ENCODE results near the gene C19orf47. TPM values are rescaled to one million over a fixed set of nuclear protein-coding genes. Genes with fewer than 3 reads are reported as not detected.

The C19orf47 gene
- 5.3 and 9.2 TPM in 2 replicates for total RNA-seq

GRCh38 chr19:40348125-40348913, at the start of gene C19orf47, which contains the start of gene PLD3:
Gene C19orf47, minus strand, starts transcription at chr19:40348397. Its CDS starts 6,540 bp downstream, at chr19:40341857.
Gene PLD3, plus strand, starts transcription at chr19:40348695. Its CDS starts 17,789 bp downstream, at chr19:40366484.
- DNase-seq: peak; percentile 100

DNA sequence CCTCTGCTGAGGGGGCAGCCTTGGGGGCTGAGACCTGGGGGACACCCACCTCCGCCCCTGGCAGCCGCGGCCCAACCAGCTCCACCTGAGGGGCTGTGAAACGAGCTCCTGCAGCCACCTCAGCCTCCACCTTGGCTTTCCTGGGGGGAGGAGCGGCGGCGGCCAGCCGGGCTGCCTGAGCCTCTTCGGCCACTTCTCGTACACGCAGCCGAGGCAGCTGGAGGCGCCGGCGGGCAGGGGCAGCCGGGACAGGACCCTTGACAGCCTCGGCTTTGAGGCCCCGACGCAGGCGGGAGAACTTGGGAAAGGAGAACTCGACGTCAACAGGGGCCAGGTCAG, 49.3 kb upstream of the C19orf47 start:
- DNase-seq: no peak

DNA sequence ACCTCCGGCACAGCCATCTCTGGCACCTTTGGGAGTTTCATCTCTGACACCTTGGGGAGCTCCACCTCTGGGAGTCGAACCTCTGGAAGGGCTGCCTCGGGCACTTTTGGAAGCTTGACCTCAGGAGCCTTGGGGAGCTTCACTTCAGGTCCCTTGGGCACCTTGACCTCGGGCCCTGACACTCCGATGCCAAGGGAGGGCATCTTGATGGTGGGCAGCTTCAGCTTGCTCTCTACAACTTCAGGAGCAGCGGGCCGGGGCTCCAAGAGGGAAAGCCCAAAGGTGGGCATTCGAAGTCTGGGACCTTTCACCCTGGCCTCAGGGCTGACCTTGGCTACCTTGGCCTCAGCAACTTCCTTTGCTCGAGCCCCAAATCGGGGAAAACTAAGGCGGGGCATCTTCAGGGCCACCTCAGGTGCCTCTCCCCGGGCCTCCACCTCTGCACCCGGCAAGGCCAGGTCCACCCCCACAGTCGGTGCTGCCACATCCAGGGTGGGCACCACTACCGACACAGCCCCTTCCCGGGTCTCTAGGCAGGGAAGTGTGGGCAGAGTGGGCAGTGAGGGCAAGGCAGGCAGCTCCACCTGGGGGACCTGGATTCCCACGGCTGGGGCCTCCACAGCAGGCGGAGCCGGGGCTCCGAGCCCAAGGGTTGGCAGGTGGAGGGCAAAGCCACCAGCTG, 48.8 kb upstream of the C19orf47 start:
- no peak for DNase-seq

- DNase-seq: no peak
Measured at GRCh38 chr19:40395956-40396355, 47.8 kb upstream of the C19orf47 start.

GRCh38 chr19:40394816-40395210, 46.6 kb upstream of the C19orf47 start:
- no peak for DNase-seq

DNA sequence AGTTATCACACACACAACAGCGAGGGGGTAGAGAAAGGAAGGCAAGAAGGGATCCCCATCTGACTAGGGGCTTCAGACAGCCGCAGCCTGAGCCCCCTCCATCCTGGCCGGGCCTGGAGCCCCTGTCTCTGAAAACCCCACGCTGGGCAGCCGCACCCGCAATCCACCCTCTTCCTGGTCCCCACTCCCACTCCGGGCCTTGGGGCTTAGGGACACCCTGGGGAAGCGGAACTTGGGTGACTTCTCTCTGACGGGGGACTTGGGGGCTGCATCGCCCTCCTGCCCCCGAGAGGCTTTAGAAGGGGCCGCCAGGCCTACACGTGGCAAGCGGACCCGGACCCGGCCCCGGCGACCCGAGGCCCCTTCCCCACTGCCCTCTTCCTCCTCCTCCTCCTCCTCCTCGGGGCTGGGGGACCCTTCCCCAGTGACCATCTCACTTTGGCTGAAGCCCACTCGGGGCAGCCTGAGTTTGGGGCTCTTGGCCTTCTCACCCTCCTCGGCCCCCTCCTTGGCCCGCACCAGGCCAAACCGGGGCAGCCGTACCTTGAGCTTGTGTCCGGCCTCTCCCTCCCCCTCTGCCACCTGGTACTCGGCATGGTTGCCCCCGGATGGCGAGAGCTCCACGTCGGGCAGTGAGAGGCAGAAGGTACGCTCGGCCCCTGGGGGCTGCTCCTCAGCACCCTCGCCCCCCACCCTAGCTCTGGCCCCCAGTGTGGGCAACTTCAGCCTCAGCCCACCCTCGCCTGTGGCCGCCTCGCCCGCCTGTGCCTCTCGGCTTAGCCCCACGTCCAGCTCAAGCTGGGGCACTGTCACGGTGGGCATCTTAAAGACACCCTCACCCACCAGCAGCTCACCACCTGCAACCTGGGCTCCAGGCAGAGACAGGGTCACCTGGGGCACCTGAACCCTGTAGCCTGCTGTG, 46.0 kb upstream of the C19orf47 start:
- no peak for DNase-seq

DNA sequence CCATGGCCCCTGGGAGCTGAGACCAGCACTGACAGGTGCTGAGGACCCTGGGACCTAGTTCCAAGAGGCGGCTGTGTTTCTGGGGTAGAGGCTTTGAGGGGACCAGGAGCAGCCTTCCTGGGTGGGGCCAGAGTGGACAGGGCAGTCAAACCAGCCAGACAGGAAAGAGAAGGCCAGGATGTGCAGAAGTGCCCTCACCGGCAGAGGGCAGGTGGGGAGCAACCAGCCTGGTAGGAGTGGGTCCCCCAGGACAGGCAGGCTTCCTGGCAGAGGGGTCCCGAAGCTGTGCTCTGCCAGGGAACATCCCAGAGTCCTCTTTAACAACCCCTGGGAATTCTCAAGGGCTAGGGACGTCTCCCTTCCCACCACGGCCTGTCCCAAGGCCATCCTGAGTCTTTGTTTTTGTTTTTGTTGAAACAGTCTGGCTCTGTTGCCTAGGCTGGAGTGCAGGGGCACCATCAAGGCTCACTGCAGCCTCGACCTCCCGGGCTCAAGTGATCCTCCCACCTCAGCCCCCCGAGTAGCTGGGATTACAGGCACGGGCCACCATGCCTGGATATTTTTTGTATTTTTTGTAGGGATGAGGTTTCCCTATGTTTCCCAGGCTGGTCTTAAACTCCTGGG, 44.8 kb upstream of the C19orf47 start:
- peak; percentile 38 for DNase-seq

DNA sequence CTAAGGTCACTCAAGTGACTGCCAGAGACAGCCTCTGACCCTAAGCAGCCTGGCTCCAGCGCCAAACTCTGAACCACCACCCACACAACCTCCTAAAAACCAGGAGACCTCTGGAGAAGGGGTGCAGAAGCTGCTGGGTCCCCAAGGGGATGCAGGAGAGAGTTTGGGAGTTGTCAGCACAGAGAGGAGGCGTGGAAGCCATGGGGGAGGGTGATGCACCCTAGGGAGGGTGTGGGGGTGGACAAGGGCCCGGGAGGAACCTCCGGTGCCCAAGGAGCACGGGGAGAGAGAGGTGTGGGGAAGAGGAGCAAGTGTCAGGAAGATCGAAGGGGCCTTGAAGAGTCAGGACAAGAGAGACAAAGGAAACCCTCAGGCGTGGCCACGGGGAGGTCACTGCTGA, 43.9 kb upstream of the C19orf47 start:
- no peak for DNase-seq

- no peak for DNase-seq
Measured at GRCh38 chr19:40390084-40390742, 42.0 kb upstream of the C19orf47 start, which contains the start of gene HIPK4. Gene HIPK4, minus strand, starts transcription at chr19:40390181. Its CDS starts 279 bp downstream, at chr19:40389902.

DNA sequence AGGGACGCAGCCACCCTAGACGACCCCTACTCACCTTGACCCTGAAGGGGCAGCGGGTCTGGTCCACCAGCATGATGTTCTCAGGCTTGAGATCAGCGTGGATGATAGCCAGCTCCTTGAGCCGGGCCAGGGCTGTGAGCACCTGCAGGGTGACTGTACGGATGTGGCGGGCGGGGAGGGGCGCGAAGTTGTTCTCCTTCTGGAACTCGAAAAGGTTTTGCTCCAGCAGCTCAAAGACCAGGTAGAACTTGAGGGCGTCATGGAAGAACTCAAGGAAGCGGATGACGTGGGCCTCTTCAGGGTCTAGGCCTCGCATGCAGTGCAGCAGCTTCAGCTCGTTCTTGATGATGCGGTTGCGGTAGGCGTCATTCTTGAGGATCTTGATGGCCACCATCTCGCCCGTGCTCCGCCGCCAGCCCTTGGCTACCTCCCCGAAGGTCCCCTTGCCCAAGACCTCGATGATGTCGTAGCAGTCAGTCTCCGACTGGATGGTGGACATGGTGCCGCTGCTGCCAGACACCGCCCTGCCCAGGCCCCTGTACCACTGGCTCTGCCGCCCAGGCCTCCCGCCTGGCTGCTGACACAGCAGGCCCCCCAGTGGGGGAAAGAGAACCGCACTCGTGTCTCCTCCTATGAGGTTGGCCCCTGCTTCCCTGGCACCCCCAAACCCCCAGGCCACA, 41.3 kb upstream of the C19orf47 start:
- DNase-seq: no peak

DNA sequence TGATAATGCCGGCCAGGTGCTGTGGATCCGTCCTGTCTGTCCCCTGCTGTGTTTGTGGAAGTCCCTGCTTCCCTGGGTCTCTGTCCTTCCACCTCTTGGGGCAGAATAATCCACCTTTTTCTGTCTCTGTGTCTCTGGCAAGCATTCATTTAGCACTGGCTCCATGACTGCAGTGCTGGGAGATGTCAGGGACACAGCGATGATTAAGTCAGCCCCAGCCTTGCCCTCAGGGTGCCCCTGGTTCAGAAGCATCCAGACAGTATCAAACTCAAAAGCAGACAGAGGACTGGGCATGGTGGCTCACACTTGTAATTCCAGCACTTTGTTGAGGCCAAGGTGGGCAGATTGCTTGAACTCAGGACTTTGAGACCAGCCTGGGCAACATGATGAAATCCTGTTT, 40.3 kb upstream of the C19orf47 start:
- no peak for DNase-seq

DNA sequence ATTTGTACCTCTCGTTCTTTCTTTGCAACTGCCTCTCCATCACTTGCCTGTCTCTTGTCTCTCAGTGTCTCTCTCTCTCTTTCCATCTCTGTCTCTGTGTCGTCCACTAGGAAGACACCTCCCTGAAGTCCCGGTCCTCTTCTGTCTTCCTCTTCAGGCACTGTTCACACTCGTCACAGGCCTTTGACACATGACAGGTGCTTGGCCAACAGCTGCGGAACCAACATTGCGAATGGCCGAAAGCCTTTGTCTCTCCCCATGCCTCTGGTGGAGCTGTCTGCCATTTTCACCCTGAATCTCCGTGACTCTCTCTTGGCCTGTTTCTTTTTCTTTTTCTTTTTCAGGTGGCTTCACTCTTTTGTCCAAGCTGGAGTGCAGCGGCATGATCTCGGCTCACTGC, 39.0 kb upstream of the C19orf47 start:
- DNase-seq: no peak

DNA sequence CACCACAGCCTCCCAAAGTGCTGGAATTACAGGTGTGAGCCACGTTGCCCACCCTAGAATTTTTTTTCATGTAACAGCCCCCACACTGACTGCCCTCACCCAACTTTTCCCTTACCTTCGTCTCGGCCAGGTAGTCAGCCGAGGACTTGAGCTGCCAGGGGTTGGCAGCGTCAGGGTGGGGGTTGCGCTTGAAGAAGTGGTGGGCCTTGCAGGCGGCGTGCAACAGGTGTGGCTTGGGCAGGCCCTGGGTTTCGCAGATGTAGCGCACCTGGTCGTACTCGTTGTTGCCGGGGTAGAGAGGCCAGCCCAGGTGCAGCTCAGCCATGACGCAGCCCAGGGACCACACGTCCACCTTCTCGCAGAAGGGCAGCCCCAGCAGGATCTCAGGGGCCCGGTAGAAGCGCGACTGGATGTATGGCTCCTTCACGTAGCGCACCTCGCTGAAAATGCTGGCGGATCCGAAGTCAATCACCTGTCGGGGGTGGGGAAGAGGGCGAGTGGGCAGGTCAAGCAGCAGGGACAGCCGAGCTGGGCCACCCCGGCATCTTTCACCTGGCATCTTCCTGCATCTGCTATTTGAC, 35.6 kb upstream of the C19orf47 start:
- no peak for DNase-seq

- peak; percentile 16 for DNase-seq
Measured at GRCh38 chr19:40381321-40381720, 33.1 kb upstream of the C19orf47 start.

DNA sequence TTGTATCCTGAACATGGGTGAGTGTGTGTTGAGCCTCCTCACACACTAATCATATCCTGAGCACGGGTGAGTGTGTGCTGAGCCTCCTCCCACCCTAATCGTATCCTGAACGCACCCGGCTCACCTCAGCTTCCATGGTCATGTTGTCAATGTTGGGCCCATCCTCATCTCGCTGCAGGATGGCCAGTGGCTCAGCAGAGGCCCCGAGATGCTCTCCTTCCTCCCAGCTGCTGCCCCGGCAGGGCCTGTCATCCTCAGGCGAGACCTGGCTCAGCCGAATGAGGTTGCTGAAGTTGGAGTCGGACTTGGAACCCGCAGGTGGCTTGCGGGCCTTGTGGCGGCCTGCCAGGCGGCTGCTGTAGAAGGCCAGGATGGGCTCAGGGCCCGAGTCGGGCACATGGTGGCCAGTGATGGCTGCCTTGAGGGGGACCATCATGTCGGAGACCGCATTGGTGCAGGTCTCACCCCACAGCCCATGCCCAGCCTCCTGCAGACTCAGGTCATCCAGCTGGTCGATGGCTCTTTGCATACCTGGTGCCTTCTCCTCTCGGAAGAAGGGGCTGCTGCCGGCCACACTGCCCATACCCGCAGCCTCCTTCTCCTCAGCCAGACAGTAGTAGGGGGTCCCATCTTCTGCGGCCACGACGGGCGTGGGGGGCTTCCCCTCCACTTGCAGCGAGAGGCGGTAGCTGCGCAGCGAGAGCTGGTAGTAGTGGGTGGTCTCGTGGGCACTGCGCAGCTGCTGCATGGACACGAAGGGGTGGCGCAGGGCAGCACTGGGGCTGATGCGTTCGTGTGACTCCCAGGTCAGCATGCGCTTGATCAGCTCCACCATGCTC, 32.2 kb upstream of the C19orf47 start:
- DNase-seq: no peak

GRCh38 chr19:40379446-40380198, 31.4 kb upstream of the C19orf47 start:
- DNase-seq: no peak

- no peak for DNase-seq
Measured at GRCh38 chr19:40378509-40378908, 30.3 kb upstream of the C19orf47 start.

- DNase-seq: no peak
Measured at GRCh38 chr19:40377876-40378385, 29.7 kb upstream of the C19orf47 start.

- DNase-seq: no peak
Measured at GRCh38 chr19:40376286-40376862, 28.2 kb upstream of the C19orf47 start.

Data from dermis blood vessel endothelial cell (primary cell).